MCF 10A (cell line): ENCODE measurements around the gene LTB4R2. TPM values are rescaled to one million over a fixed set of nuclear protein-coding genes. Genes with fewer than 3 reads are reported as not detected.

Experiments used
- BruUV-seq: library from RNA; stranded (reverse); fragments of 400-500 nt; replicated peaks from 2 replicates; lab custom pipeline; 2021; lab: Mats Ljungman, UMichigan
- CTCF ChIA-PET: fragments of 300-600 bp; sonication (Branson Sonifier 250); formaldehyde crosslinking; extraction: SDS; loops from one replicate; lab custom pipeline; 2021; ENCODE audit warnings: antibody characterized with exemption, inconsistent platforms; lab: Yijun Ruan, JAX
- POLR2A ChIA-PET: fragments of 300-600, 350-650 bp; sonication (Branson Sonifier 250); formaldehyde crosslinking; extraction: SDS; loops from one replicate; lab custom pipeline; 2020; ENCODE audit warnings: antibody characterized with exemption, inconsistent platforms; lab: Yijun Ruan, JAX
- DNase-seq: peaks from one replicate; pipeline ENCODE4 v3.0.0-alpha.2; 2018; ENCODE audit not compliant: unreplicated experiment
- H3K27ac Mint-ChIP-seq: one replicate; pipeline ENCODE4 v1.8.0; 2022; ENCODE audit warnings: mild to moderate bottlenecking, low read depth, mixed read lengths; ENCODE audit not compliant: unreplicated experiment
- H3K27me3 Mint-ChIP-seq: one replicate; pipeline ENCODE4 v1.8.0; 2022; ENCODE audit warnings: mixed read lengths; ENCODE audit not compliant: insufficient read depth, unreplicated experiment
- H3K36me3 Mint-ChIP-seq: one replicate; pipeline ENCODE4 v1.8.0; 2022; ENCODE audit warnings: mild to moderate bottlenecking, moderate library complexity, mixed read lengths; ENCODE audit not compliant: insufficient read depth, unreplicated experiment
- H3K4me1 Mint-ChIP-seq: one replicate; pipeline ENCODE4 v1.8.0; 2022; ENCODE audit warnings: mixed read lengths; ENCODE audit not compliant: insufficient read depth, unreplicated experiment
- H3K4me3 Mint-ChIP-seq: one replicate; pipeline ENCODE4 v1.8.0; 2022; ENCODE audit warnings: mild to moderate bottlenecking, moderate library complexity, mixed read lengths; ENCODE audit not compliant: unreplicated experiment
- H3K9me3 Mint-ChIP-seq: one replicate; pipeline ENCODE4 v1.8.0; 2022; ENCODE audit warnings: mixed read lengths; ENCODE audit not compliant: unreplicated experiment
- CTCF ChIP-seq: fragments of 200-600 bp; IDR thresholded peaks from one replicate; pipeline ENCODE4 v1.8.0; 2022; ENCODE audit warnings: antibody characterized with exemption, mild to moderate bottlenecking; ENCODE audit not compliant: unreplicated experiment
- intact Hi-C: fragments of 100-400 bp; cut with micrococcal nuclease; formaldehyde crosslinking; loops from 2 replicates; pipeline ENCODE4 v1.14.1; 2022
- total RNA-seq: library from RNA; stranded (reverse); gene quantifications from 2 replicates; pipeline ENCODE4 v1.2.3, GENCODE V29; 2022

LTB4R2 gene
- total RNA-seq, 1 experiment from 2014 or later = 21.7 TPM

- no TSS peak for BruUV-seq
- Mint-ChIP-seq H3K36me3 (peaks cover 24% of the 10 kb centered on the region), H3K4me3 (no peak overlapping the region), H3K9me3 (no peaks in the 10 kb centered on the region), H3K27ac (no peak overlapping the region), H3K27me3 (no peaks in the 10 kb centered on the region), H3K4me1 (peaks cover 58% of the 10 kb centered on the region)
- TF ChIP-seq CTCF = no peak
- ChIA-PET POLR2A (interaction anchor here (1.2 to 7.2 kb wide), 4 partner anchors 8 to 36 kb away, joined by 4 to 62 read pairs (median 14); partner anchors contain the start of genes DHRS1, NOP9 and RABGGTA), CTCF (interaction anchor here (0.6 to 32.3 kb wide), 6 partner anchors 9 to 48 kb away, joined by 3 to 457 read pairs (median 6); partner anchors contain the start of genes DHRS1, GMPR2, LTB4R2 and NOP9)
- intact Hi-C loops = no loop called here
- DNase-seq = no peak
Measured at GRCh38 chr14:24261969-24262327, 48.0 kb upstream of the LTB4R2 start.

- BruUV-seq = no TSS peak
- no peak for TF ChIP-seq CTCF
- H3K27me3 Mint-ChIP-seq = no peaks in the 10 kb centered on the region
- intact Hi-C loops = no loop called here
- H3K4me1 Mint-ChIP-seq = peaks cover 59% of the 10 kb centered on the region
- DNase-seq = no peak
- H3K27ac Mint-ChIP-seq = peak within 1 kb of the TSS; percentile 83
- no peaks in the 10 kb centered on the region for H3K9me3 Mint-ChIP-seq
- H3K36me3 Mint-ChIP-seq = peaks cover 25% of the 10 kb centered on the region
- peak within 1 kb of the TSS; percentile 28 for H3K4me3 Mint-ChIP-seq
- CTCF ChIA-PET = interaction anchor here (0.6 to 32.3 kb wide), 8 partner anchors 7 to 174 kb away, joined by 3 to 457 read pairs (median 4); partner anchors contain the start of genes DHRS1, LTB4R2, NOP9 and TINF2
- POLR2A ChIA-PET = interaction anchor here (0.7 to 7.2 kb wide), 12 partner anchors 8 to 68 kb away, joined by 3 to 62 read pairs (median 10); partner anchors contain the start of genes DHRS1, NOP9, RABGGTA and TINF2
Measured at GRCh38 chr14:24262821-24263733, 46.9 kb upstream of the LTB4R2 start, which contains the start of gene TGM1. Gene TGM1, minus strand, starts transcription at chr14:24263177. Its CDS starts 825 bp downstream, at chr14:24262352.

GRCh38 chr14:24263848-24264247 lies 46.1 kb upstream of the LTB4R2 start:
- ChIA-PET CTCF (interaction anchor here (0.6 to 32.3 kb wide), 9 partner anchors 11 to 703 kb away, joined by 3 to 457 read pairs (median 4); partner anchors contain the start of genes CIDEB, DHRS1, LTB4R2 and NOP9), POLR2A (interaction anchor here (0.6 to 7.2 kb wide), 14 partner anchors 10 to 150 kb away, joined by 3 to 62 read pairs (median 5); partner anchors contain the start of genes DCAF11, DHRS1, NOP9 and NRL)
- Mint-ChIP-seq H3K4me3 (peak overlapping the region; percentile 28), H3K36me3 (peaks cover 25% of the 10 kb centered on the region), H3K4me1 (peaks cover 52% of the 10 kb centered on the region), H3K9me3 (no peaks in the 10 kb centered on the region), H3K27me3 (no peaks in the 10 kb centered on the region), H3K27ac (peak overlapping the region; percentile 83)
- TF ChIP-seq CTCF = no peak
- intact Hi-C loops = no loop called here
- no peak for DNase-seq
- BruUV-seq = no TSS peak
